Measurements from ENCODE around the gene SORCS3.

- TF ChIP-seq POLR2A (IDR thresholded peaks at IDR 0.05) = no peak
- TF ChIP-seq, protein P1, sequence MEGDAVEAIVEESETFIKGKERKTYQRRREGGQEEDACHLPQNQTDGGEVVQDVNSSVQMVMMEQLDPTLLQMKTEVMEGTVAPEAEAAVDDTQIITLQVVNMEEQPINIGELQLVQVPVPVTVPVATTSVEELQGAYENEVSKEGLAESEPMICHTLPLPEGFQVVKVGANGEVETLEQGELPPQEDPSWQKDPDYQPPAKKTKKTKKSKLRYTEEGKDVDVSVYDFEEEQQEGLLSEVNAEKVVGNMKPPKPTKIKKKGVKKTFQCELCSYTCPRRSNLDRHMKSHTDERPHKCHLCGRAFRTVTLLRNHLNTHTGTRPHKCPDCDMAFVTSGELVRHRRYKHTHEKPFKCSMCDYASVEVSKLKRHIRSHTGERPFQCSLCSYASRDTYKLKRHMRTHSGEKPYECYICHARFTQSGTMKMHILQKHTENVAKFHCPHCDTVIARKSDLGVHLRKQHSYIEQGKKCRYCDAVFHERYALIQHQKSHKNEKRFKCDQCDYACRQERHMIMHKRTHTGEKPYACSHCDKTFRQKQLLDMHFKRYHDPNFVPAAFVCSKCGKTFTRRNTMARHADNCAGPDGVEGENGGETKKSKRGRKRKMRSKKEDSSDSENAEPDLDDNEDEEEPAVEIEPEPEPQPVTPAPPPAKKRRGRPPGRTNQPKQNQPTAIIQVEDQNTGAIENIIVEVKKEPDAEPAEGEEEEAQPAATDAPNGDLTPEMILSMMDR (IDR thresholded peaks at IDR 0.05 in 4 of 5, conservative IDR thresholded peaks at IDR 0.05 in 1 of 5) = no peak
These were observed at the start of gene SORCS3 for GRCh38 chr10:104641187-104641936.
